Activated CD4-positive, alpha-beta T cell treated with anti-CD3 and anti-CD28 coated beads for 1 hour (primary cell): ENCODE data around the gene COL11A1.
"Not testable (repeated sequence)": the region's sequence is repeated elsewhere in the genome, so short reads cannot be mapped to it uniquely, and the experiment has no call there.

Experiments
- DNase-seq: peaks from one replicate; pipeline ENCODE4 v3.0.0-alpha.2; 2020

COL11A1 gene

DNA sequence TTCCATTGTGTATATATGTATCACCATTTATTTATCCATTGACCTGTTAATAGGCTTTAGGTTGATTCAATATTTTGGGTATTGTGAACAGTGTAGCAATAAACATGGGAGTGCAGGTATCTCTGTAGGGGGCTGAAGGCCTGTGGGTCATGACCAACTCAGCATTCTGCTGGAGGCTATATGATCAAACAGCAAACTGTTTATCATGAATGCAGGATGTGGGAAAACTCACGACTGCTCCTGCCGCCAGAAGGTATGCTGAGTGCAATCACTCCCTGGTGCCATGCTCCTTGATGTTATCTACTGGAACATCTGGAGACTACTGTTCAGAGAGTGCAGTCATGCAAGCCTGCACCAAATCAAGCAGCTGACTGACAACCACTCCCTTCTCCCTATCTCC, 275.2 kb downstream of the COL11A1 start:
- DNase-seq = no peak

DNA sequence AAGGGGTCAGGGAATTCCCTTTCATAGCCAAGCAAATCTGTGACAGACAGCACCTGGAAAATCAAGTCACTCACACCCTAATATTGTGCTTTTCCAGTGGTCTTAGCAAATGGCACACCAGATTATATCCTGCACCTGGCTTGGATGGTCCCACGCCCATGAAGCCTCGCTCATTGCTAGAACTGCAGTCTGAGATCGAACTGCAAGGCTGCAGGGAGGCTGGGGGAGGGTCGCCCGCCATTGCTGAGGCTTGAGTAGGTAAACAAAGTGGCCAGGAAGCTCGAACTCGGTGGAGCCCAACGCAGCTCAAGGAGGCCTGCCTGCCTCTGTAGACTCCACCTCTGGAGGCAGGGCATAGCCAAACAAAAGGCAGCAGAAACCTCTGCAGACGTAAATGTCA, 281.6 kb downstream of the COL11A1 start:
- not testable (repeated sequence) for DNase-seq
